Stimulated activated CD4-positive, alpha-beta T cell treated with anti-CD3 and anti-CD28 coated beads, Interleukin-12 subunit alpha, Interleukin-12 subunit beta, amount 100 ng/mL, for 48 hours (primary cell): ENCODE measurements around the gene PRKAR1B.

Experiments
- DNase-seq, 3 donors: peaks; one replicate each; pipeline ENCODE4 v3.0.0-alpha.2; 2020; ENCODE audit warnings: low read depth in 2 of 3, low spot score in 1 of 3

The PRKAR1B gene

DNA sequence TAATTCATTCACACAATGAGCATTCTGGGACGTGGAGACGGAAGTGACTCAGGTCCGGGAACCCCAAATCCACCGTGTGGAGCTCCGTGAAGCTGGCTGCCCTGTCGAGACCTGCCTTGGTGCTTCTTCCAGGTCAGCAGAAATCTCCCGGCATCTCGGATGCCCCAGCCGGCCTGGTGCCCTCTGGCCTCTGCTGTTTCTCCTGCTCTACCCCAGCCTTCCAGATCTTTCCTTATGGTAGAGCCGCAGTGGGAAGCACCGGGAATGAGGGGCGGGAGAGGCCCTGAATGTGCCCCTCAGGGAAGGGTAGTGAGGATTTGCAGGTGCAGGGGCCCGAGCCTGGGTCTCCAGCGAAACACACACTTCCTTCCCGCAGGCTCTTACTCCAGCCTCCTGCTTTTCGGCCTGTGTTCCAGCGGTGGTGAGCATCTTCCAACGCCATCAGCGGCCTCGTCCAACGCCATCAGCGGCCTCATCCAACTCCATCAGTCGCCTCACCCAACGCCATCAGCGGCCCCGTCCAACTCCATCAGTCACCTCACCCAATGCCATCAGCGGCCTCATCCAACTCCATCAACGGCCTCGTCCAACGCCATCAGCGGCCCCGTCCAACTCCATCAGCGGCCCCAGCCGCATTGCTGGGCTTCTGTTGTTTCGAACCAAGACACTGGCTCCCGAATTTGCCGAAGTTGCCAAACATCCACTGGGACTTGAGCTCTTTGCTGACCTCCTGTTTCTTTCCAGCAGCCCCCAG, 150.4 kb downstream of the PRKAR1B start:
- DNase-seq = no peak

DNA sequence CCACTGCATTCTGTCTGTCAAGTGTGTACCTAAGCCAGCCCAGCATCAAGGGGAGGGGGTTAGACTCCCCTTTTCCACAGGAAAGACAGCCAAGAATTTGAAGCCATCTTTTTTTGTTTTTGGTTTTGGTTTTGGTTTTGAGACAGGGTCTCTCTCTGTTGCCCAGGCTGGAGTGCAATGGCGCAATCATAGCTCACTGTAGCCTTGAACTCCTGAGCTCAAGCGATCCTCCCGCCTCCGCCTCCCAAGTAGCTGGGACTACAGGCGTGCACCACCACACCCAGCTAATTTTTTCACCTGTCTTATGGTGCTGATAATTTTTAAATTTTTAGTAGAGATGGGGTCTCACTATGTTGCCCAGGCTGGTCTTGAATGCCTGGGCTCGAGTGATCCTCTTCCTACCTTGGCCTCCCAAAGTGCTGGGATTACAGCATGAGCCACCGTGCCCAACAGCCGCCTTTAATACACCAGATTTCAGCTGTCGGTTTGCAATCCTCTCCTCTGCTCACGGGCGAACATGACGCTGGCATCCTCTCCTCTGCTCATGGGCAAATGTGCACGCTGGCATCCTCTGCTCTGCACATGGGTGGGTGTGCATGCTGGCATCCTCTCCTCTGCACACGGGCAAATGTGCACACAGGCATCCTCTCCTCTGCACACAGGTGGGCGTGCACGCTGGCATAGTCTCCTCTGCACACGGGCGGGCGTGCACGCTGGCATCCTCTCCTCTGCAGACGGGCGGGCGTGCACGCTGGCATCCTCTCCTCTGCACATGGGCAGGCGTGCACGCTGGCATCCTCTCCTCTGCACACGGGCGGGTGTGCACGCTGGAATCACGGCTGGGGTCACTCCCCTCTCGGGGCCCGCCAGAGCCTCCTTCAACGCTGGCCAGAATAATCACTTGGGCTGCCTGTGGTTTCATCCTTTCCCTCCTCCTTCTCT, 151.4 kb downstream of the PRKAR1B start:
- no peak for DNase-seq

DNA sequence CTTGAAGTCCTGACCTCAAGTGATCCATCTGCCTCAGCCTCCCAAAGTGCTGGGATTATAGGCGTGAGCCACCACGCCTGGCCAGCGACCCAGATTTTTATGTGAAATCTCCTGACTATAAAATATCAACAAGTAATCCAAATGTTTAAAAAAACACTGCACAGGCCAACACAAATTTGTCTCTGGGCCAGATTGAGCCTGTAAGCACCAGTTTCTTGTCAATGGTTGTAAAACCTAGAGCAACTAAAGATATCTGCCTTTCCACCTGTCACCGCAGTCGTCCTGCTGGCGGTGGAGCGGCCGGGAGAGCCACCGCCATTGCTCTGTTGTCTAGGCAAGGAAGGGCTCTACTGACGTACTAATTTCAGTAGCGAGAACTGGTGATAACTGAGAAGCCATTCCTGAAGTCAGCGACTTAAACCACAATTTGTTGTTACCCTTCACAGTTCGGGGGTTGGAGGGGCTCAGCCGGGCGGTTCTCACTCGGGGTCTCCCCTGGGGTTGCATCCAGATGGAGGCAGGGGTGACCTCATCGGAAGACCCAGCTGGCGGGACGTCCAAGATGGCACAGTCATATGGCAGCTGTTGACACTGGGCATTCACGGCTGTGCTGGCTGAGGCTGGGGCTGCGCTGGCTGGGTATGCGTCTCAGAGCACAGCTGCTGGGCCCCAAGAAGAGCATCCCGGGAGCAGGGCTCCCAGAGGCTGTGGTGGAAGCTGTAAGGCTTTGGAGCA, 152.3 kb downstream of the PRKAR1B start:
- DNase-seq = no peak

DNA sequence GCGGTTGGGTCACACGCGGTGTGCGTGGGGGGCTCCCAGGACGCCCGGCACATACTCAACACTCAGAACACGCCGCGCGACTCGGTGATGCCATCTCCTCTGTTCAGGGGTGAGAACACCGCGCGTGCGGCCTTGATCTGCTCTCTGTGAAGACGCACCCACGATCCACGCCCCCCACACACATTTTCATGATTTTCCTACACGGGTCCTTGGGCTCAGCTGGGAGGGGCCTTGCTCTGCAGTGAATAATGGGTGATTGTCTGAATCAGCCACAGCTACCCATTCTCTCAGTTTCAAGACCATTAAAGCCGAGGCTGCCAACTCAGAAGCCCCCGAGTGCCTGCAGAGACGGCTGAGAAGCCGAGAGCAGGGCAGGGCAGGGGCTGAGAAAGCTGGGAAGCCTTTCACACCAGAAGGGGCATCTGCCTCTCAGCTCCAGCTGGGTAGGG, 153.1 kb downstream of the PRKAR1B start:
- DNase-seq = no peak

DNA sequence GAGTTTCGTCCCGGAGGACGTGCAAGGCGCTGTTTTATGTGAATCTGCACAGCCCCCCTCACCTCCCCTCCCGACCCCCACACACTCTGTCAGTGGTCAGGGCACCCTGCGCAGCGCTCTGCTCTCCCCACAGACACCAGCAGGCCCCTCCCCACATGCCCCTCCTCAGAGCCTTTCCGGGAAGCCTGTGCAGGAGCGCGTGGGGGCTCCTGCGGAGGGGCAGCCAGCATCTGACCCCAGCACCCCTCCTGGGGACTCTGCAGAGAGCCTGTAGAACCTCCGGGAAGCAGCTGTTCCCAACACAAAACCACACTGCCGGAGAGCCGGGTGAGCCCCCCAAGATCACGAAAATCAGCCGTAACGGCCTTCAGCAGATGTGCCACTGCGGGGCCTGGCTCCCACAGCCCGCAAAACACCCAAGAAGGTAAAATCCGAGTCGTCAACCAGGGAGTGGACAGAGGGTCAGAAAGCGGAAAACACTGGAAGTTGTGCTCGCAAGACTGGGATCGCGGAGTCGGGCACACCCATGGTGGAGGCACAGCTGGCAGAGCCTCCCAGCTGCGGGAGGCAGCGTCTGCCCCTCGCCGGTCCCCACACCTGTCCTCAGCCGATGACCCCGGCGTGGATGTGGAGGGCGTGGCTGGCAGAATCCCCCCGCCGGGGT, 153.7 kb downstream of the PRKAR1B start:
- DNase-seq = no peak

DNA sequence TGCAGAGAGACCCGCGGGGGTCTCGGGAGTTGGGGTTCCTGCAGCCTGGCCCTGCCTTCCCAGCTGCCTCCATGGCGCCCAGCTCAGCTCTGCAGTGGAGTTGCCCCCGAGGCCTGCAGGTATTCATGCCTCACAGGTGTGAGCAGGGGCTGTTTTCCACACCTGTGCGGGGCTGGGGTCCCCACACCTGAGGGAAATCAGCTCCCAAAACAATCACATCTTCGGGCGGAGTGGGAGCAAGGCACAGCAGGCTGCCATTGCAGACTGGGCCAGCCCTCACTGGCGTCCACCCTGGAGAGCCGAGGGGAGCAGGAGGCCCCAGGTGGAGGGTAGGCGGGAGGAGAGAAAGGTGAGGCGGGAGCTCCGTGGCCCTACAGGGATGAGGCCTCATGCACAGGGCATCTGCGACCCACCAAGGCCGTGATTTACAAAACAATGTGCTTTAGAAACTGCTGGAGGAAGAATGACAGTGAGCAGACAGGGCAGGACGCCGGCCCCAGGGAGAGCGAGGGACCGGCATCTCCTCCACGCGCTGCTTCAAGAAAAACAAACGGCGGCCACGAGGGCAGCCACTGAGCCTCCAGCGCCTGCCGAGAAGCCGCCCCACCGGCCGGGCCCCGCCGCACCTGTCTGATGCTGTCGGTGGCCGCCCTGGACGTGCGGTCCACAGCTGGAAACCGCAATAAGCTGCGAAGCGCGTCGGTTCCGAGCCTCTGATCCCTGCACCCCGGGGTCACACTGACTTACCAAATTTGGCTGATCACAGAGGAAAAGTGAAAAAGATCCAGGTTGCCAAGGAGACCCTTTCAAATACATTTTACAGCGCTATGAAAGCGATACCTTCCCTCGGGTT, 154.4 kb downstream of the PRKAR1B start:
- no peak for DNase-seq

DNA sequence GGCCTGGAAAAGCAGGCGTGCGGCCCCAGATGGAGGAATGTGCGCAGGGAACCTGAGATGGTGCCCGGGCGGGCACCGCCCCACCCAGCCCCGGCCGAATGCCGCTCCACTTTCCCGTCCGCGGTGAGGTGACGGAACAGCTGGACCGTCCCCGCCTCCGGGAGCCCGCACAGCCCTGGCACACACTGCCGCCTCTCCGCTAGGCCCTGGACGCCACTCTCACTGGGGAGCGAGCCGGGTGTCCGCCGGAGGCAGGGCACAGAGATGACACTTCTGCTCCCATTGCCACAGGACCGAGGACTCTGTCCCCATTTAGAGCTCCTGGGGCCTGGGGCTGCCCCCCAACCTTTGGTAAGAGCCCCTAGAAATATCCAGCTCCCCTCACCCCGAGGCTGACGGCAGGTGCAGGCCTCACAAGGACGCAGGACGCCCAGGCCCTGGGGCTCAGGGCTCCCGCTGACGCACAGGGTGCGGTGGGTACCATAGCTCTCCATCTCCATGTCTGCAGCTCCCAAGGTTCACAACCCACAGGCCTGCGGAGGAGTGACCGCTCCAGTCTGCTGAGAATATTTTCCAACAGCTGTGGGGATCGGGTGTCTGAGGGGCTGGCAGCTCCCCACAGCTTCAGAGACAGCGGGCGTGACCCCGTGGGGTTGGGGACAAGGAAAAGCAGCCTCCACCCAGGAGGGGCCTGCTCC, 155.2 kb downstream of the PRKAR1B start:
- no peak for DNase-seq

DNA sequence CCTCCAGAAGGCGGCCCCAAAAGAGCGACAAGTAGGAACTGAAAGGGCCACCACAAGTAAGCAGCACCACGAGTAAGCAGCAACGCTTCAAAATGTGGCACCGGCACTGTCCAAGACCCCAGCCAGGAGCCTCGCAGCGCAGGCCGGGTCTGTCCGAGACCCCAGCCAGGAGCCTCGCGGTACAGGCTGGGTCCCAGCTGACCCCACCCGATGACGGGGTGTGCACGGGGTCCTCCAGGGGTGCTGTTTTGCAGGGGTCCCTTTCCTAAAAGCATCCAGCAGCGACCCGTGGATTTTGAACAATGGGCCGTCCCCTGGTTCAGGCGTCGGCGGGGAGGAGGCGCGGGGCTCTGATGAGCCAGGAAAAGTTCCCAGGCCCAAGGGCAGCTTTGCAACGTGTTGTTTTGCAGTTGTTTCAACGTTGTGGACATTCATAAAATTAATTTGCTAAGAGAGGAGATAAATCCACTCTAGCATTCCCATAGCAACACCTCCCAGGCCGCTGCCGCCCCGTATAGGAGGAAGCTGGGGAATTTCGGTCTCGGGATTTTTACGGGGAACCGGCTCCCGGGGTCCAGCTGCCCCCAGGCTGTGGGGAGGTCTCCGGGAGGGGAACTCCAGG, 155.9 kb downstream of the PRKAR1B start:
- DNase-seq = no peak

DNA sequence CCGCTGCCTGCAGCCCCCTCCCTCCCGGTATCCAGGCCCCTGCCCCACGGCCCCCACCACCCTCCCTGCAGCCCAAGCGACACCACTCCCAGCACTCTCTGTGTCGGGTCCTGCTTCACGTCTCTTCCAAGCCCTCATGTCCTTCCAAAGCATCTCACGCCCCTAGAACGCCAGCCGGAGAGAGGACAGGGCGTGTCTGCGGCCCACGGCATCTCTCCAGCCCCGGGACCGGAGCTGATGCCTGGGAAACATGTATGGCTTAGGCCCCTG, 156.3 kb downstream of the PRKAR1B start:
- DNase-seq = no peak

DNA sequence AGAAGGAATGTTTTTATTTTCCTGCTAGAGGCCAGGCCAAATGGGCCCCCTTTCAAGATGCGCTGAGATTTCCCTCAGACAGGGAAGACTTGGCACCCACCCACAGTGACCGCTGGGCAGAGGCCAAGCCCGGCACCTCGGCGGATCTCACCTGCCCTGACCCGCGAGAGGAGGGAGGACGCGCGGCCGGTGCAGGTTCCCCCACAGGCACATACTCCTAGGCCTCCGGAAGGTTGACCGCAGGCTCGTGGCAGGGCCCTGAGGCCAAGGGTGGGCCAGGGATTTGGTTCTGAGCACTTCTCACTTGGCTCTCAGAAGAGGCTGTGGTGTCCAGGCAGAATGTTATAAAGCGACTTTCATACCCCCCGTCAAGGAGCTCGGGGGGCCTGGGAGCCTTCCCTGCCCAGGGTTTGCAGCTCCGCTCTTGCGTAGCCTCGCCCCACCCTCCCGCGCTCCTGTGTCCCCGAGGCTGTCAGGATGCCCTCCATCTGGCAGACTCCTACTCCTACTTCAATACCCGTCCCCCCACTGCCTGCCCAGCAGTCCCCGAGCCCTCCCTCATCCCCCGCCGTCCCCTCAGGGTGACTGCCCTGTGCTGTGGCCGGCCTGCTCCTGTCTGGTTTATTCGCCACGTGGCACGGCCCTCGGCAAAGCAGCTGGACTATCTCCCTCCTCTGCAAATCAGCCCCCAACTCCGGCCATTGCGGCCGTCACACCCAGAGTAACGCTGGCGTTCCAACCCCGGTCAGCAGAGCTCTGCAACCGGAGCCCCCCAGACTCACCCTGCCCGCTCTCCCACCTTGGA, 156.9 kb downstream of the PRKAR1B start:
- DNase-seq = no peak

DNA sequence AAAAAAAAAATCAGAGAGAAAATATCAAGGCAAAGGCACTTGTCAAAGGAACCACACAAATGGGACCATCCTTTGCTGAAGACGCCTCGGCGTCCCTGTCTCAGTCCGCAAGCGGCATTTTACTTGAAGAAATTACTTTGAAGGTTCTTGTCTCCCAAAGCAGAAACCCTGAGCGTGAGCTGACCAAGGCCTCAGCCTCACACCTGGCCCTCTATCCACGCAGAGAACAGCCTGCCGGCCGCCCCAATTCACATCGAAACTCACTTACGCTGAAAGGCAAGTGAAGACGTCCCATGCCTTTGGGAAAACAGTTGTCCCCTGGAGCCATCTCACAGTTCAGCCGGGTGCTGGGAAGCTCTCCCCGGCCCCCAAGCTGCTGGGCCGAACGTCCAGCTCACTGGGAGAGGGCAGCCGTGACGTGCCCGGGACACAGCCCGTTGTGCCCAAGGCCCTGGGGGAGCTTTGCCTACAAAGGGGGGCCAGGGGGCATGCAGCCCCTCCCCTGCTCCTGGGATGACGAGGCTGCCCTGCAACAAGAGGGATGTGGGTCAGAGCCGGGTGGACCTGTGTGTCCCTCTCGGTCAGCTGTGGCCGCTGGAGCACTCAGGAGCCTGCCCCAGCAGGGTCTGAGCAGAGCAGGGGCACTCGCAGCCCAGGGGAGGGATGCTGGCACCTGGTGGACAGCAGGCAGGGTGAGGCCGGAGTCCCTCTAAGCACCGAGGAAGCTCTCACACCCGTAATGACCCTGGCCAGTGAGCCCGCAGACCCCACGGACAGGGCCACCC, 157.8 kb downstream of the PRKAR1B start:
- no peak for DNase-seq

DNA sequence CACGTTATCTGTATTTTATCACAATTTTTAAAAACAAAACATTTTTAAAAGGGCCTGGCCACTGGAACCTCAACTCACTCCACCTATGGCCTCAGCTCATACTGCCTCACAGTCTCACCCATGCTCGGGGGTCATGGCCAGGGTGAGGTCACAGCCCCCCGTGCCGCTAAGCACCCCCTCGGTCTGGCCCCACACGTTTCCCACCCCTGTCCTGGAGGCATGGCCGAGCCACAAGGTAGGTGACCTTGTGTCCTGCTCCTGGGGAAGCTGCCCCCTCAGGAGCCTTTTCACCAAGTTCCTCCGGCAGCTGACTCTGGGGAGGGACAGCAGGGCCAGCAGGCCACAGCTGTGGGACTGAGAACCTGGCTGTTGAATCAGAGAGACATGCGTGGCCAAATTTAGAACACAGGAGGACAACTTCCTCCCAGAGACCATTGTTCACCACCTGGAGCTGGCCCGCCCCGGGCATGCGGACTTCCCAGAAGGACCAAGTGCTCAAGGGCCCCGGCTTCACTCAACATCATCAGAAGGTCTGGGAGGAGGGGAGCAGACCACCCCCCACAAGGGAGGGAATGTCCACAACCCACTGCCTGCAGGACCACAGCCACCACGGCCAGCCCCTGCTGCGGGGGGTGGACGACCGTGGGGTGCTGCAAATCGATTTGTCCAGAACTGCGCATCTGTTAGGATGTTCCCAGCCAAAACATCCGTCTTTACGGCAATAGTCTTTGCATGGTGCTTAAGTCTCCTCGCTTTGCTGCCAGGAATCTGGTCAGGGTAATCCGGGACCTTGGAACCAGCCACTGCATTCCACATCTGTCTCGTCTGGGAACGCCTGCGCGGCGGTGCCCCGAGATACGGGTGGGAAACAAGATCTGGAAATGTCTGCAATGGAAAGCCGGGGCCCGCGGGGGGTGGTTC, 158.8 kb downstream of the PRKAR1B start:
- DNase-seq = no peak

DNA sequence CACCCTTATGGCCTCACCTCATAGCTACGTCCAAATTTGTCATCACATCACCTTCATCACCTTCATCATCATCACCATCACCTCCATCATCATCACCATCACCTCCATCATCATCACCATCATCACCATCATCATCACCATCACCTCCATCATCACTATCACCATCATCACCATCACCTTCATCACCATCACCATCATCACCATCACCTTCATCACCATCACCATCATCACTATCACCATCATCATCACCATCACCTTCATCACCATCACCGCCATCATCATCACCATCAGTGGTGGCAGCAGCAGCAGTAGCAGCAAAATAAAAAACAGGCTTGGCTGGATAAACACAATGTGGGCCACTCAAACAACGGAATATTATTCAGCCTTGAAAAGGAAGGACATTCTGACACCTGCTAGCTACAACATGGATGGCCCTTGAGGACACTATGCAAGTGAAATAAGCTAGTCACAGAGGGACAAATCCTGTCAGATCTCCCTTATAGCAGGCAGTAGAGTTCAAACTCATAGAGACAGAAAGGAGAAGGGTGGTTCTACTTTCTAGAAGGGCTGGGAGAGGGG, 159.7 kb downstream of the PRKAR1B start:
- DNase-seq = no peak

DNA sequence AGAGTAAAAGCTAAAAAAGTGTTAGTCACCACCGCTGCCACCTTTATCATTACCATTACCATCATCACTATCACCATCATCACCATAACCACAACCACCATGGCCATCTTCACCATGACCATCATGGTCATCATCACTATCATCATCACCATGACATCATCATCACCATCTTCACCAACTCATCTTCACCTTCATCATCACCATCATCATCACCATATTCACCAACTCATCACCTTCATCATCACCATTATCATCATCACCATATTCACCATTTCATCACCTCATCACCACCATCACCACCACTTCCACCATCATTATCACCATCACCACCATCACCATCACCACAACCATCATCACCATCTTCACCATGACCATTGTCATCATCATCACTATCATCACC, 161.0 kb downstream of the PRKAR1B start:
- no peak for DNase-seq

DNA sequence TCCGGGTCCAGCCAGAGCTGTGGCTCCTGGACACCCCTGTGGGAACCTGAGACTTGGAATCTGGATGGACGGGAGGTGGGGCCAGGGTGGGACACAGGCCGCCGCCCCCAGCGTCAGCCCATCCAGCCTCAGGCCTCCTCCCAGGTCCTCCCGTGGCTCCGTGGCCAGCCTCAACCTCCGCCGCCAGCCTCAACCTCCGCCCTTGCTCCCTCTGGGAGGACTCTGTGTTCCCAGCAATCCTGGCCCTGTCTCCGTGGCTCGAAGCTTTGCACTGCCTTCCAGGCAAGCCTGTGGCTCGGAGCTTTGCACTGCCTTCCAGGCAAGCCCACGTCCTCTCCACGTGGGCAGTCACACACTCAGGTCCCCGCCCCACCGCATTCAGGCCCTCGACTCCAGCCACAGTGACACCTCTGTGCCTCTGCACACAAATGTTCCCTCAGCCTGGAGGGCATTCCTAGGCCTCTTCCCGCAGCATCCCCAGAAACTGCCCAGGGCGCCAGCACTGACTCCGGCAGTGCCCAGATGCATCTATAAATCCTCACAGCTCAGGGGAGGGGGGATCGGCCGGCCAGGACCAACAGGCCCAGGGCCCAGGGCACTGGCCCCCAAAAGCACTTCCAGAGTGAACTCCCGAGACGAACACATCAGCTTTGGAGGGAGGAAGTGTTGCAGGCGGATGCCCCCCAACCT, 162.8 kb downstream of the PRKAR1B start:
- no peak for DNase-seq
